Kasumi-1 (cell line): ENCODE results near the gene STS.

Experiments used
- DNase-seq, 2 experiments: peaks; one replicate each; lab custom pipeline; 2025; lab: John Stamatoyannopoulos, UW

STS gene

GRCh38 chrX:7179446-7179845 lies 31.9 kb downstream of the STS start:
- DNase-seq, result no peak

GRCh38 chrX:7184816-7185215 lies 37.3 kb downstream of the STS start:
- no peak for DNase-seq

GRCh38 chrX:7188672-7189071 lies 41.2 kb downstream of the STS start:
- DNase-seq, result no peak

- no peak for DNase-seq
Measured at GRCh38 chrX:7190157-7190556, 42.6 kb downstream of the STS start.

GRCh38 chrX:7191681-7192110 lies 44.2 kb downstream of the STS start:
- no peak for DNase-seq

- no peak for DNase-seq
Measured at GRCh38 chrX:7192871-7193270, 45.4 kb downstream of the STS start.

GRCh38 chrX:7194606-7195005 lies 47.1 kb downstream of the STS start:
- DNase-seq, result no peak
